ENCODE measurements around the gene MTMR12. TPM values are rescaled to one million over a fixed set of nuclear protein-coding genes. Genes with fewer than 3 reads are reported as not detected.

Gene MTMR12
- total RNA-seq, 1 experiment from 2014 or later, result 44.5 TPM

GRCh38 chr5:32285510-32286138, 27.1 kb downstream of the MTMR12 start:
- Histone ChIP-seq H3K9me3 (ENCODE audit: insufficient read depth, low read depth) (no peaks in the 10 kb centered on the region), H2AFZ (no peak overlapping the region), H3F3A (ENCODE audit: insufficient read depth, low read depth) (no peaks in the 10 kb centered on the region), H3K36me3 (ENCODE audit: low read depth) (no peaks in the 10 kb centered on the region), H3K27ac (no peak overlapping the region), H3K4me3 (no peak overlapping the region), H3K4me2 (no peak overlapping the region), H4K20me1 (ENCODE audit: insufficient read depth) (no peaks in the 10 kb centered on the region; the same call in 1 of the 2 replicates), H3K4me1 (replicated peaks; ENCODE audit: insufficient read depth) (peaks cover 12% of the 10 kb centered on the region), H3K9me2 (ENCODE audit: insufficient read depth) (no peaks in the 10 kb centered on the region), H3K79me2 (ENCODE audit: low read depth) (0 out of 2 replicates have a peak, but pooled peaks cover 4% of the 10 kb centered on the region), H3K27me3 (ENCODE audit: insufficient read depth, low read depth) (no peaks in the 10 kb centered on the region)
- no TSS peak for BruUV-seq (replicated peaks)
- no peak for DNase-seq
- intact Hi-C loops (cut with micrococcal nuclease; ENCODE audit: unreplicated experiment), result no loop called here
- POLR2A ChIA-PET (ENCODE audit: unreplicated experiment), result no interaction called here
- CTCF ChIA-PET, result no interaction called here
- no peak for TF ChIP-seq EZH2 (IDR thresholded peaks at IDR 0.05; ENCODE audit: low read depth)
- TF ChIP-seq, protein P1, sequence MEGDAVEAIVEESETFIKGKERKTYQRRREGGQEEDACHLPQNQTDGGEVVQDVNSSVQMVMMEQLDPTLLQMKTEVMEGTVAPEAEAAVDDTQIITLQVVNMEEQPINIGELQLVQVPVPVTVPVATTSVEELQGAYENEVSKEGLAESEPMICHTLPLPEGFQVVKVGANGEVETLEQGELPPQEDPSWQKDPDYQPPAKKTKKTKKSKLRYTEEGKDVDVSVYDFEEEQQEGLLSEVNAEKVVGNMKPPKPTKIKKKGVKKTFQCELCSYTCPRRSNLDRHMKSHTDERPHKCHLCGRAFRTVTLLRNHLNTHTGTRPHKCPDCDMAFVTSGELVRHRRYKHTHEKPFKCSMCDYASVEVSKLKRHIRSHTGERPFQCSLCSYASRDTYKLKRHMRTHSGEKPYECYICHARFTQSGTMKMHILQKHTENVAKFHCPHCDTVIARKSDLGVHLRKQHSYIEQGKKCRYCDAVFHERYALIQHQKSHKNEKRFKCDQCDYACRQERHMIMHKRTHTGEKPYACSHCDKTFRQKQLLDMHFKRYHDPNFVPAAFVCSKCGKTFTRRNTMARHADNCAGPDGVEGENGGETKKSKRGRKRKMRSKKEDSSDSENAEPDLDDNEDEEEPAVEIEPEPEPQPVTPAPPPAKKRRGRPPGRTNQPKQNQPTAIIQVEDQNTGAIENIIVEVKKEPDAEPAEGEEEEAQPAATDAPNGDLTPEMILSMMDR (conservative IDR thresholded peaks at IDR 0.05), result no peak

GRCh38 chr5:32283539-32284377, 29.0 kb downstream of the MTMR12 start:
- H3K4me2 ChIP-seq, result no peak overlapping the region
- H3K4me1 ChIP-seq (replicated peaks; ENCODE audit: insufficient read depth), result peaks cover 12% of the 10 kb centered on the region
- H4K20me1 ChIP-seq (ENCODE audit: insufficient read depth), result no peaks in the 10 kb centered on the region; the same call in 1 of the 2 replicates
- no peak overlapping the region for H2AFZ ChIP-seq
- 0 out of 2 replicates have a peak, but pooled peaks cover 4% of the 10 kb centered on the region for H3K79me2 ChIP-seq (ENCODE audit: low read depth)
- no peaks in the 10 kb centered on the region for H3K27me3 ChIP-seq (ENCODE audit: insufficient read depth, low read depth)
- no peak overlapping the region for H3K4me3 ChIP-seq
- CTCF ChIA-PET, result interaction anchor here (0.6 kb wide), 1 partner anchor 9 kb away, joined by 4 read pairs; no protein-coding TSS in a partner anchor
- DNase-seq, result peak in 1 of 2 experiments; percentile 69
- H3K9me3 ChIP-seq (ENCODE audit: insufficient read depth, low read depth), result no peaks in the 10 kb centered on the region
- no peaks in the 10 kb centered on the region for H3F3A ChIP-seq (ENCODE audit: insufficient read depth, low read depth)
- intact Hi-C loops (cut with micrococcal nuclease; ENCODE audit: unreplicated experiment), result no loop called here
- POLR2A ChIA-PET (ENCODE audit: unreplicated experiment), result interaction anchor here (0.6 kb wide), 1 partner anchor 59 kb away, joined by 5 read pairs; no protein-coding TSS in a partner anchor
- BruUV-seq (replicated peaks), result no TSS peak
- no peaks in the 10 kb centered on the region for H3K9me2 ChIP-seq (ENCODE audit: insufficient read depth)
- H3K36me3 ChIP-seq (ENCODE audit: low read depth), result no peaks in the 10 kb centered on the region
- TF ChIP-seq EZH2 (IDR thresholded peaks at IDR 0.05; ENCODE audit: low read depth), result no peak
- TF ChIP-seq, protein P1 (conservative IDR thresholded peaks at IDR 0.05), result no peak
- H3K27ac ChIP-seq, result no peak overlapping the region

- no peak overlapping the region for H3K4me2 ChIP-seq
- no peaks in the 10 kb centered on the region for H3K9me3 ChIP-seq (ENCODE audit: insufficient read depth, low read depth)
- DNase-seq, result no peak
- no peak overlapping the region for H3K4me3 ChIP-seq
- H3K79me2 ChIP-seq (ENCODE audit: low read depth), result 0 out of 2 replicates have a peak, but pooled peaks cover 4% of the 10 kb centered on the region
- no peaks in the 10 kb centered on the region for H3K36me3 ChIP-seq (ENCODE audit: low read depth)
- H2AFZ ChIP-seq, result no peak overlapping the region
- no peaks in the 10 kb centered on the region for H3K9me2 ChIP-seq (ENCODE audit: insufficient read depth)
- H3F3A ChIP-seq (ENCODE audit: insufficient read depth, low read depth), result no peaks in the 10 kb centered on the region
- H3K27me3 ChIP-seq (ENCODE audit: insufficient read depth, low read depth), result no peaks in the 10 kb centered on the region
- H3K27ac ChIP-seq, result no peak overlapping the region
- H3K4me1 ChIP-seq (replicated peaks; ENCODE audit: insufficient read depth), result peaks cover 12% of the 10 kb centered on the region
- CTCF ChIA-PET, result no interaction called here
- intact Hi-C loops (cut with micrococcal nuclease; ENCODE audit: unreplicated experiment), result no loop called here
- H4K20me1 ChIP-seq (ENCODE audit: insufficient read depth), result no peaks in the 10 kb centered on the region; the same call in 1 of the 2 replicates
- POLR2A ChIA-PET (ENCODE audit: unreplicated experiment), result no interaction called here
- no TSS peak for BruUV-seq (replicated peaks)
- TF ChIP-seq, protein P1 (conservative IDR thresholded peaks at IDR 0.05), result no peak
- TF ChIP-seq EZH2 (IDR thresholded peaks at IDR 0.05; ENCODE audit: low read depth), result no peak
These were observed 29.7 kb downstream of the MTMR12 start for GRCh38 chr5:32283061-32283460.
